SK-N-SH (cell line): ENCODE measurements around the gene ATP11C. TPM values are rescaled to one million over a fixed set of nuclear protein-coding genes. Genes with fewer than 3 reads are reported as not detected.

Experiments
- CTCF ChIA-PET: fragments of 300-600, 350-600 bp; formaldehyde crosslinking; extraction: SDS; loops from one replicate; lab custom pipeline; 2021; lab: Yijun Ruan, JAX
- POLR2A ChIA-PET: fragments of 350-600 bp; sonication (Branson Sonifier 250); formaldehyde crosslinking; extraction: SDS; loops from one replicate; lab custom pipeline; 2020; ENCODE audit warnings: antibody characterized with exemption, inconsistent platforms; lab: Yijun Ruan, JAX
- DNase-seq: peaks from one replicate; pipeline ENCODE4 v3.0.0; 2012
- H2AFZ ChIP-seq: fragments of 200-600 bp; sonication (generic); 2 replicates; pipeline ENCODE4 v1.8.1; 2016; ENCODE audit warnings: antibody characterized with exemption, mild to moderate bottlenecking, low read depth
- H3F3A ChIP-seq: fragments of 200-600 bp; sonication (generic); replicated peaks from 2 replicates; pipeline ENCODE3; 2016; ENCODE audit warnings: antibody characterized with exemption, mild to moderate bottlenecking; ENCODE audit not compliant: insufficient read depth
- H3K27ac ChIP-seq, 2 experiments: fragments of 200-500 bp in 1 of 2; fragments of 200-600 bp in 1 of 2; sonication (Bioruptor generic) in 1 of 2; sonication (generic), shearing (Covaris generic) in 1 of 2; 2 replicates each; pipeline versions ENCODE4 v1.5.1 to v1.6.1; 2014 to 2016; ENCODE audit warnings: low read depth in 2 of 2, inconsistent platforms in 1 of 2, low read length in 1 of 2, mild to moderate bottlenecking in 1 of 2, mixed read lengths in 1 of 2
- H3K27me3 ChIP-seq: fragments of 200-600 bp; sonication (generic), shearing (Covaris generic); 2 replicates; pipeline ENCODE4 v1.6.1; 2016; ENCODE audit warnings: mixed run types; ENCODE audit not compliant: insufficient read depth
- H3K36me3 ChIP-seq, 2 experiments: fragments of 200-500 bp in 1 of 2; fragments of 200-600 bp in 1 of 2; sonication (Bioruptor generic) in 1 of 2; sonication (generic) in 1 of 2; replicated peaks in 1 of 2; 2 replicates each; pipeline versions ENCODE3 to v1.5.1; 2014 to 2016; ENCODE audit warnings: low read length in 1 of 2, mild to moderate bottlenecking in 1 of 2; ENCODE audit not compliant: insufficient read depth in 2 of 2, control insufficient read depth in 1 of 2
- H3K4me1 ChIP-seq, 2 experiments: fragments of 200-500 bp in 1 of 2; fragments of 200-600 bp in 1 of 2; sonication (Bioruptor generic) in 1 of 2; sonication (generic), shearing (Covaris generic) in 1 of 2; 2 replicates each; pipeline versions ENCODE4 v1.5.1 to v1.6.1; 2014 to 2016; ENCODE audit warnings: low read depth in 1 of 2, low read length in 1 of 2, mixed run types in 1 of 2; ENCODE audit not compliant: insufficient read depth in 2 of 2, control insufficient read depth in 1 of 2
- H3K4me2 ChIP-seq: fragments of 200-600 bp; sonication (generic), shearing (Covaris generic); 2 replicates; pipeline ENCODE4 v1.6.1; 2017; ENCODE audit warnings: mixed run types
- H3K4me3 ChIP-seq, 2 experiments: fragments of 200-500 bp in 1 of 2; fragments of 200-600 bp in 1 of 2; sonication (Bioruptor generic) in 1 of 2; sonication (generic), shearing (Covaris generic) in 1 of 2; 2 replicates each; pipeline versions ENCODE4 v1.5.1 to v1.8.1; 2014 to 2016; ENCODE audit warnings: low read depth in 2 of 2, inconsistent platforms in 1 of 2, low read length in 1 of 2, mild to moderate bottlenecking in 1 of 2, mixed read lengths in 1 of 2, moderate library complexity in 1 of 2
- H3K79me2 ChIP-seq: fragments of 200-600 bp; sonication (generic); 2 replicates; pipeline ENCODE4 v1.8.1; 2017; ENCODE audit warnings: mild to moderate bottlenecking; ENCODE audit not compliant: insufficient read depth
- H3K9ac ChIP-seq: fragments of 200-600 bp; sonication (generic); 2 replicates; pipeline ENCODE4 v1.6.1; 2017; ENCODE audit warnings: mixed run types
- H3K9me2 ChIP-seq: fragments of 200-600 bp; sonication (generic); 2 replicates; pipeline ENCODE4 v1.6.1; 2017; ENCODE audit warnings: mixed run types
- H3K9me3 ChIP-seq: fragments of 200-600 bp; sonication (generic); 2 replicates; pipeline ENCODE4 v1.6.1; 2017; ENCODE audit warnings: mixed run types, mild to moderate bottlenecking, moderate library complexity
- H4K20me1 ChIP-seq: fragments of 200-600 bp; sonication (generic); 2 replicates; pipeline ENCODE4 v1.6.1; 2017; ENCODE audit warnings: mild to moderate bottlenecking, mixed run types; ENCODE audit not compliant: insufficient read depth
- CHD2 ChIP-seq: fragments of 150-350 bp; IDR thresholded peaks from 2 replicates; pipeline ENCODE4 v1.6.1; 2018; ENCODE audit warnings: low read length; ENCODE audit not compliant: partially characterized antibody
- ELF1 ChIP-seq: IDR thresholded peaks from 2 replicates; pipeline ENCODE4 v1.4.0; 2012
- EP300 ChIP-seq, 2 experiments: IDR thresholded peaks; 2 replicates each; pipeline versions ENCODE4 v1.4.0 to v1.6.1; 2012; ENCODE audit warnings: borderline replicate concordance in 1 of 2, low read depth in 1 of 2, low read length in 1 of 2
- EZH2phosphoT487 ChIP-seq: fragments of 200-600 bp; sonication (generic); IDR thresholded peaks from 2 replicates; pipeline ENCODE4 v1.6.1; 2017; ENCODE audit warnings: low read depth, mixed run types, mild to moderate bottlenecking, antibody characterized with exemption, moderate library complexity, borderline replicate concordance
- JUND ChIP-seq: IDR thresholded peaks from 2 replicates; pipeline ENCODE4 v1.4.0; 2012
- NFIC ChIP-seq: IDR thresholded peaks from 2 replicates; pipeline ENCODE4 v1.4.0; 2012; ENCODE audit warnings: borderline replicate concordance
- RAD21 ChIP-seq: IDR thresholded peaks from 2 replicates; pipeline ENCODE4 v1.6.1; 2012; ENCODE audit warnings: mild to moderate bottlenecking, low read length
- SMC3 ChIP-seq: IDR thresholded peaks from 2 replicates; pipeline ENCODE4 v1.6.1; 2012; ENCODE audit warnings: low read depth, low read length, improper control_type of control experiment
- TAF1 ChIP-seq: IDR thresholded peaks from 2 replicates; pipeline ENCODE4 v1.6.1; 2012; ENCODE audit warnings: low read depth, mild to moderate bottlenecking, low read length, moderate library complexity, borderline replicate concordance
- WGBS: methylation state at CpG from one replicate; pipeline ENCODE4 v1.1.6; 2017; ENCODE audit warnings: low lambda C conversion rate; 5-methylcytosine and 5-hydroxymethylcytosine counted together
- polyA plus RNA-seq, 3 experiments: library from polyadenylated mRNA; depleted of rRNA; stranded (reverse); fragments of >200 nt; gene quantifications; 2 replicates each; pipeline ENCODE4 v1.2.3, GENCODE V29; 2012
- TF ChIP-seq, protein P1 (sequence below): IDR thresholded peaks from 2 replicates; pipeline ENCODE4 v1.6.1; 2012; ENCODE audit warnings: mild to moderate bottlenecking, low read depth, low read length, moderate library complexity
- TF ChIP-seq, protein P2 (sequence below): fragments of 200-600 bp; sonication (generic); IDR thresholded peaks from 2 replicates; pipeline ENCODE4 v1.6.1; 2017; ENCODE audit warnings: antibody characterized with exemption, mild to moderate bottlenecking, moderate library complexity
- TF ChIP-seq, protein P3 (sequence below): IDR thresholded peaks from 2 replicates; pipeline ENCODE4 v1.4.0; 2012; ENCODE audit warnings: low read depth, borderline replicate concordance

The ATP11C gene
- polyA plus RNA-seq, 1 of the 3 experiments (the other 2 are of a cell fraction), result 18.5 TPM

DNA sequence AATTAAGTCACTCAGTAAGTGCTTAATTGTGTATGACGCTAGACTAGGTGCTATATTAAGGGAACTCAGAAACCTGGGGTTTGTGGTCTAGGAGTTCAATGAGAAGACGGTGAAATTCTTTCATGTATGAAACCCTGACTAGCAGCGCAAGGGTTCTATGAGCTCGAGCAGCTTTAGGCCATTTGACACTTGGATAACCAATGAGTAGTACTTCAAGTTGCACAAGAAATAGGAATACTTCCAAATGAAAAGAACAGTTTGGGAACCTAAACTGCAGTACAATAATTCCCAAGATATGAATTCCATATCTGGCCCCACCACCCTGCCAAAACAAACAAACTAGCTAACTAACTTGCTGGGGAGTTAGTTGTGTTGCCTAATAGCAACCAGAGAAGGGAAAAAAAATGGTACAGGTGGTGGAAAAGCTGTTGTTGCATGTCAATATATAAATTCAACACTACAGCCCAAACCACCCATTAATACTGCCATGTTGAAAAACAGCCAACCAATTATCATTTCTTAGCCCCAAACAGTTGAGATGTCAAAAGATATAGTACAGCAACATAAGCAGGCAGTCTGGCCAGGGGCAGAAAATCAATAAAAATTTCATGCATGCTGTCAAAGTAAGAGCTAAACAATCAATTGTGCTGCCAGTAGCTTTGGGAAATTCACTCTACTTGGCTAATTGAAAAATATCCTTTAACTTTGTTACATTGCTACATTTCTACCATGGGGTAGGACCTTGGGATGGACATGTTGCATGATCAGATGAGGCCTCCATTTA, 170.3 kb downstream of the ATP11C start:
- Histone ChIP-seq H3F3A (no peaks in the 10 kb centered on the region), H3K79me2 (no peaks in the 10 kb centered on the region), H3K36me3 (peaks cover 7 to 15% of the 10 kb centered on the region in 2 experiments), H3K9me3 (no peaks in the 10 kb centered on the region), H3K9me2 (no peaks in the 10 kb centered on the region), H3K4me2 (no peak overlapping the region), H2AFZ (no peak overlapping the region), H4K20me1 (no peaks in the 10 kb centered on the region), H3K4me3 (no peak overlapping the region), H3K27me3 (no peaks in the 10 kb centered on the region), H3K4me1 (no peaks in the 10 kb centered on the region), H3K9ac (no peak overlapping the region), H3K27ac (no peak overlapping the region)
- ChIA-PET POLR2A (no interaction called here), CTCF (interaction anchor here (0.5 to 1.3 kb wide), 2 partner anchors 14 to 26 kb away, joined by 3 read pairs; no protein-coding TSS in a partner anchor)
- 68% methylated on average over 4 of the region's 4 CpGs for WGBS
- TF ChIP-seq JUND (no peak), NFIC (no peak), EP300 (IDR thresholded peaks at IDR 0.05; ENCODE audit: borderline replicate concordance in 1 of 2, low read depth in 1 of 2, low read length in 1 of 2) (no peak), CHD2 (no peak), ELF1 (no peak)
- DNase-seq, result no peak

DNA sequence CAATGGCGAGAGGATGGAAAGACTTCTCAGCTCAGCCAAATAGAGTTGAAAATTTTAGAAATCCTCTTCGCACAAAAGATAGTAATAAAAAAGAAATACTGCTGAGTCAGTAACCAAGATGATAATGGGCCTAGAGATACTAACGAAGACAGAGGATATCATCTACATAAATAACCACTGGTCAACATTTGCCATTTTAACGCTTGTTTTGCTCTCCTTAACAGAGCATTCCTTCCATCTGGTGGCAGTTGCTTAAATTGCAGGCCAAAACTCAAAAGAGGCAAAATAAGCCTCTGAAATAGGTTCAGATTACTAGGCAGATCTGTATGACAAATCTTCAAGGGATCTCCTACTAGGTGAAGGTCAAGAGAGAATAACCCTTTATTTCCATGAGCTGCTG, 173.2 kb downstream of the ATP11C start:
- Histone ChIP-seq H3K9ac (no peak overlapping the region), H3K4me3 (no peak overlapping the region), H4K20me1 (no peaks in the 10 kb centered on the region), H3K27ac (no peak overlapping the region), H3K4me2 (no peak overlapping the region), H3K9me3 (peaks cover 4% of the 10 kb centered on the region; the same call in 1 of the 2 replicates), H2AFZ (no peak overlapping the region), H3K79me2 (no peaks in the 10 kb centered on the region), H3K4me1 (no peaks in the 10 kb centered on the region), H3K27me3 (no peaks in the 10 kb centered on the region), H3F3A (no peaks in the 10 kb centered on the region), H3K9me2 (no peaks in the 10 kb centered on the region), H3K36me3 (peaks cover 8 to 16% of the 10 kb centered on the region in 2 experiments)
- peak; percentile 60 for TF ChIP-seq RAD21
- peak; percentile 35 for TF ChIP-seq SMC3
- TF ChIP-seq, protein P1, sequence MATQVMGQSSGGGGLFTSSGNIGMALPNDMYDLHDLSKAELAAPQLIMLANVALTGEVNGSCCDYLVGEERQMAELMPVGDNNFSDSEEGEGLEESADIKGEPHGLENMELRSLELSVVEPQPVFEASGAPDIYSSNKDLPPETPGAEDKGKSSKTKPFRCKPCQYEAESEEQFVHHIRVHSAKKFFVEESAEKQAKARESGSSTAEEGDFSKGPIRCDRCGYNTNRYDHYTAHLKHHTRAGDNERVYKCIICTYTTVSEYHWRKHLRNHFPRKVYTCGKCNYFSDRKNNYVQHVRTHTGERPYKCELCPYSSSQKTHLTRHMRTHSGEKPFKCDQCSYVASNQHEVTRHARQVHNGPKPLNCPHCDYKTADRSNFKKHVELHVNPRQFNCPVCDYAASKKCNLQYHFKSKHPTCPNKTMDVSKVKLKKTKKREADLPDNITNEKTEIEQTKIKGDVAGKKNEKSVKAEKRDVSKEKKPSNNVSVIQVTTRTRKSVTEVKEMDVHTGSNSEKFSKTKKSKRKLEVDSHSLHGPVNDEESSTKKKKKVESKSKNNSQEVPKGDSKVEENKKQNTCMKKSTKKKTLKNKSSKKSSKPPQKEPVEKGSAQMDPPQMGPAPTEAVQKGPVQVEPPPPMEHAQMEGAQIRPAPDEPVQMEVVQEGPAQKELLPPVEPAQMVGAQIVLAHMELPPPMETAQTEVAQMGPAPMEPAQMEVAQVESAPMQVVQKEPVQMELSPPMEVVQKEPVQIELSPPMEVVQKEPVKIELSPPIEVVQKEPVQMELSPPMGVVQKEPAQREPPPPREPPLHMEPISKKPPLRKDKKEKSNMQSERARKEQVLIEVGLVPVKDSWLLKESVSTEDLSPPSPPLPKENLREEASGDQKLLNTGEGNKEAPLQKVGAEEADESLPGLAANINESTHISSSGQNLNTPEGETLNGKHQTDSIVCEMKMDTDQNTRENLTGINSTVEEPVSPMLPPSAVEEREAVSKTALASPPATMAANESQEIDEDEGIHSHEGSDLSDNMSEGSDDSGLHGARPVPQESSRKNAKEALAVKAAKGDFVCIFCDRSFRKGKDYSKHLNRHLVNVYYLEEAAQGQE, result no peak
- no peak for TF ChIP-seq EZH2phosphoT487
- TF ChIP-seq, protein P2, sequence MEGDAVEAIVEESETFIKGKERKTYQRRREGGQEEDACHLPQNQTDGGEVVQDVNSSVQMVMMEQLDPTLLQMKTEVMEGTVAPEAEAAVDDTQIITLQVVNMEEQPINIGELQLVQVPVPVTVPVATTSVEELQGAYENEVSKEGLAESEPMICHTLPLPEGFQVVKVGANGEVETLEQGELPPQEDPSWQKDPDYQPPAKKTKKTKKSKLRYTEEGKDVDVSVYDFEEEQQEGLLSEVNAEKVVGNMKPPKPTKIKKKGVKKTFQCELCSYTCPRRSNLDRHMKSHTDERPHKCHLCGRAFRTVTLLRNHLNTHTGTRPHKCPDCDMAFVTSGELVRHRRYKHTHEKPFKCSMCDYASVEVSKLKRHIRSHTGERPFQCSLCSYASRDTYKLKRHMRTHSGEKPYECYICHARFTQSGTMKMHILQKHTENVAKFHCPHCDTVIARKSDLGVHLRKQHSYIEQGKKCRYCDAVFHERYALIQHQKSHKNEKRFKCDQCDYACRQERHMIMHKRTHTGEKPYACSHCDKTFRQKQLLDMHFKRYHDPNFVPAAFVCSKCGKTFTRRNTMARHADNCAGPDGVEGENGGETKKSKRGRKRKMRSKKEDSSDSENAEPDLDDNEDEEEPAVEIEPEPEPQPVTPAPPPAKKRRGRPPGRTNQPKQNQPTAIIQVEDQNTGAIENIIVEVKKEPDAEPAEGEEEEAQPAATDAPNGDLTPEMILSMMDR, result peak; percentile 59
- TF ChIP-seq TAF1, result no peak
- TF ChIP-seq, protein P3, sequence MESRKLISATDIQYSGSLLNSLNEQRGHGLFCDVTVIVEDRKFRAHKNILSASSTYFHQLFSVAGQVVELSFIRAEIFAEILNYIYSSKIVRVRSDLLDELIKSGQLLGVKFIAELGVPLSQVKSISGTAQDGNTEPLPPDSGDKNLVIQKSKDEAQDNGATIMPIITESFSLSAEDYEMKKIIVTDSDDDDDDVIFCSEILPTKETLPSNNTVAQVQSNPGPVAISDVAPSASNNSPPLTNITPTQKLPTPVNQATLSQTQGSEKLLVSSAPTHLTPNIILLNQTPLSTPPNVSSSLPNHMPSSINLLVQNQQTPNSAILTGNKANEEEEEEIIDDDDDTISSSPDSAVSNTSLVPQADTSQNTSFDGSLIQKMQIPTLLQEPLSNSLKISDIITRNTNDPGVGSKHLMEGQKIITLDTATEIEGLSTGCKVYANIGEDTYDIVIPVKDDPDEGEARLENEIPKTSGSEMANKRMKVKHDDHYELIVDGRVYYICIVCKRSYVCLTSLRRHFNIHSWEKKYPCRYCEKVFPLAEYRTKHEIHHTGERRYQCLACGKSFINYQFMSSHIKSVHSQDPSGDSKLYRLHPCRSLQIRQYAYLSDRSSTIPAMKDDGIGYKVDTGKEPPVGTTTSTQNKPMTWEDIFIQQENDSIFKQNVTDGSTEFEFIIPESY, result no peak
- ChIA-PET POLR2A (no interaction called here), CTCF (interaction anchor here (1.2 to 1.5 kb wide), 3 partner anchors 10 to 29 kb away, joined by 3 to 4 read pairs (median 4); no protein-coding TSS in a partner anchor)
- DNase-seq, result no peak
- 45% methylated on average over 4 of the region's 4 CpGs for WGBS
